GM12873 (cell line): ENCODE measurements around the gene UFM1.

ENCODE experiments used
- CTCF ChIP-seq: IDR thresholded peaks from 2 replicates; pipeline ENCODE4 v1.5.1; 2012; ENCODE audit warnings: low read depth, mild to moderate bottlenecking, moderate library complexity, low read length, control low read depth; ENCODE audit not compliant: insufficient read depth; ENCODE audit errors: missing control alignments

Gene UFM1

GRCh38 chr13:38325426-38325825 lies 24.2 kb upstream of the UFM1 start:
- TF ChIP-seq CTCF, result no peak

GRCh38 chr13:38328699-38329098 lies 21.0 kb upstream of the UFM1 start:
- TF ChIP-seq CTCF, result no peak

GRCh38 chr13:38334845-38335244 lies 14.8 kb upstream of the UFM1 start:
- no peak for TF ChIP-seq CTCF

GRCh38 chr13:38338089-38338488 lies 11.6 kb upstream of the UFM1 start:
- TF ChIP-seq CTCF, result no peak

GRCh38 chr13:38340624-38341023 lies 9.0 kb upstream of the UFM1 start:
- no peak for TF ChIP-seq CTCF

GRCh38 chr13:38341149-38341692 lies 8.4 kb upstream of the UFM1 start:
- no peak for TF ChIP-seq CTCF

- TF ChIP-seq CTCF, result no peak
Measured at GRCh38 chr13:38346764-38347163, 2.9 kb upstream of the UFM1 start.
